Heart left ventricle (tissue), 16 donors: Measurements from ENCODE around the gene CCDC60. TPM values are rescaled to one million over a fixed set of nuclear protein-coding genes. Genes with fewer than 3 reads are reported as not detected.

ENCODE experiments used
- ATAC-seq, 4 donors: fragments of 200-7000 bp; cut with Tn5 transposase; one replicate each; pipeline ENCODE4 v1.9.1; 2020 to 2022; ENCODE audit warnings: moderate library complexity in 4 of 4, mild to moderate bottlenecking in 3 of 4, moderate number of reproducible peaks in 1 of 4
- DNase-seq, 5 donors: peaks; one replicate each; pipeline ENCODE4 v3.0.0-alpha.2; 2020
- H3K27ac ChIP-seq, 12 donors: fragments of 200-600 bp; sonication (generic) in 4 of 12; one replicate each; pipeline versions ENCODE4 v1.5.0 to v1.8.0; 2016 to 2022; ENCODE audit warnings: mild to moderate bottlenecking in 2 of 12
- H3K27me3 ChIP-seq, 9 donors: fragments of 200-600 bp; sonication (generic) in 2 of 9; one replicate each; pipeline versions ENCODE4 v1.5.1 to v1.8.0; 2016 to 2022; ENCODE audit warnings: mild to moderate bottlenecking in 3 of 9
- H3K36me3 ChIP-seq, 9 donors: fragments of 200-600 bp; sonication (generic) in 2 of 9; one replicate each; pipeline versions ENCODE4 v1.5.0 to v1.8.0; 2018 to 2022; ENCODE audit warnings: mild to moderate bottlenecking in 2 of 9
- H3K4me1 ChIP-seq, 12 donors: fragments of 200-600 bp; sonication (generic) in 4 of 12; one replicate each; pipeline versions ENCODE4 v1.5.0 to v1.8.0; 2016 to 2022; ENCODE audit warnings: mild to moderate bottlenecking in 3 of 12
- H3K4me3 ChIP-seq, 12 donors: fragments of 200-600 bp; sonication (generic) in 4 of 12; one replicate each; pipeline versions ENCODE4 v1.5.0 to v1.8.0; 2017 to 2022; ENCODE audit warnings: mild to moderate bottlenecking in 9 of 12, moderate library complexity in 4 of 12
- H3K9me3 ChIP-seq, 12 donors: fragments of 200-600 bp; sonication (generic) in 4 of 12; one replicate each; pipeline versions ENCODE4 v1.5.0 to v1.8.0; 2016 to 2022; ENCODE audit warnings: mild to moderate bottlenecking in 1 of 12
- POLR2A ChIP-seq, 2 donors: fragments of 450-650 bp; IDR thresholded peaks; one replicate each; pipeline ENCODE4 v1.6.1; 2017; ENCODE audit warnings: antibody characterized with exemption in 2 of 2, mild to moderate bottlenecking in 2 of 2, moderate library complexity in 2 of 2
- WGBS, 4 donors: extraction: QIAGEN DNeasy Blood & Tissue Kit in 2 of 4; methylation state at CpG; one replicate each; pipeline versions ENCODE4 v1.1.5 to v1.1.7; 2013 to 2018; 5-methylcytosine and 5-hydroxymethylcytosine counted together
- intact Hi-C, 10 donors: fragments of 100-400 bp; cut with DNase I; formaldehyde crosslinking; loops; one replicate each; pipeline versions ENCODE4 v1.11.1 to v1.14.2; 2022
- polyA plus RNA-seq, 2 donors: library from polyadenylated mRNA; stranded (reverse); fragments of 200-250 nt; gene quantifications; one replicate each; pipeline ENCODE4 v1.2.3, GENCODE V29; 2013
- total RNA-seq, 9 donors: library from RNA; depleted of rRNA in 2 of 9; stranded (reverse); fragments of >200 nt in 2 of 9; fragmentation: NEBNext Ultra II Directional in 3 of 9; extraction: Animal tissue kit (Norgen Biotek cat#: 25700) in 3 of 9; gene quantifications; one replicate each; pipeline versions ENCODE4 v1.1.0 to v1.2.4, GENCODE V29; 2016 to 2023
- TF ChIP-seq, protein P1 (sequence below), 12 donors: fragments of 200-600 bp; sonication (generic) in 4 of 12; IDR thresholded peaks; one replicate each; pipeline versions ENCODE4 v1.5.0 to v1.8.0; 2018 to 2022; ENCODE audit warnings: antibody characterized with exemption in 12 of 12, mild to moderate bottlenecking in 5 of 12
- donor health status: ischemic (EF 13 %, LVEDD 7.1; RV severe dilation, severe dysfunction).
- donor health status: healthy with polysubstance abuse.
- donor health status: DM: no; HTN: yes; CAD: no.
- donor health status: DM: no; HTN: no; CAD: no.
- donor health status: ischemic (EF 25% LVEDD 6.9; RV normal size, moderate dysfunction).
- donor health status: ischemic (EF 25% LVEDD 5.7; RV mildly dilated, moderate dysfunction).
- donor health status: healthy.
- donor health status: DM: yes; HTN: yes; CAD: no.
- donor health status: ischemic (EF 35%, LVEDD 5.7; RV mildly dilated, moderate dysfunction).
- donor health status: nonischemic (EF 11% LVEDD 7.7; RV severe dilation, severe dysfunction).
- donor health status: DM: yes; HTN: yes; CAD: no.
- donor health status: PGD.
- donor health status: ischemic (EF 29% LVEDD 5.4; RV normal size, mild dysfunction).
- donor health status: nonischemic (EF 23%, LVEDD 6.1; RV moderate dilation, normal function).

Gene CCDC60
- total and polyA plus RNA-seq, 11 donors, result not detected

DNA sequence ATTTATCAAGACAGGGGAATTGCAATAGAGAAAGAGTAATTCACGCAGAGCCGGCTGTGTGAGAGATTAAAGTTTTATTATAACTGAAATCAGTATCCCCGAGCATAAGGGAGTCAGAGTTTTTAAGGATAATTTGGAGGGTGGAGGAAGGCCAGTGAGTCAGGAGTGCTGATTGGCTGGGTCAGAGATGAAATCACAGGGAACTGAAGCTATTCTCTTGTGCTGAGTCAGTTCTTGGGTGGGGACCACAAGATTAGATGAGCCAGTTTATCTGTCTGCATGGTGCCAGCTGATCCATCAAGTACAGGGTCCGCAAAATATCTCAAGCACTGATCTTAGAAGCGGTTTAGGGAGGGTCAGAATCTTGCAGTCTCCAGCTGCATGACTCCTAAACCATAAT is 96.6 kb downstream of the CCDC60 start:
- TF ChIP-seq, protein P1, sequence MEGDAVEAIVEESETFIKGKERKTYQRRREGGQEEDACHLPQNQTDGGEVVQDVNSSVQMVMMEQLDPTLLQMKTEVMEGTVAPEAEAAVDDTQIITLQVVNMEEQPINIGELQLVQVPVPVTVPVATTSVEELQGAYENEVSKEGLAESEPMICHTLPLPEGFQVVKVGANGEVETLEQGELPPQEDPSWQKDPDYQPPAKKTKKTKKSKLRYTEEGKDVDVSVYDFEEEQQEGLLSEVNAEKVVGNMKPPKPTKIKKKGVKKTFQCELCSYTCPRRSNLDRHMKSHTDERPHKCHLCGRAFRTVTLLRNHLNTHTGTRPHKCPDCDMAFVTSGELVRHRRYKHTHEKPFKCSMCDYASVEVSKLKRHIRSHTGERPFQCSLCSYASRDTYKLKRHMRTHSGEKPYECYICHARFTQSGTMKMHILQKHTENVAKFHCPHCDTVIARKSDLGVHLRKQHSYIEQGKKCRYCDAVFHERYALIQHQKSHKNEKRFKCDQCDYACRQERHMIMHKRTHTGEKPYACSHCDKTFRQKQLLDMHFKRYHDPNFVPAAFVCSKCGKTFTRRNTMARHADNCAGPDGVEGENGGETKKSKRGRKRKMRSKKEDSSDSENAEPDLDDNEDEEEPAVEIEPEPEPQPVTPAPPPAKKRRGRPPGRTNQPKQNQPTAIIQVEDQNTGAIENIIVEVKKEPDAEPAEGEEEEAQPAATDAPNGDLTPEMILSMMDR (IDR thresholded peaks at IDR 0.05), result no peak
- no peak for TF ChIP-seq POLR2A (IDR thresholded peaks at IDR 0.05)
- Histone ChIP-seq H3K27ac (no peak overlapping the region), H3K9me3 (peaks cover 0 to 12% (median 2%) of the 10 kb centered on the region in 12 donors), H3K27me3 (no peaks in the 10 kb centered on the region), H3K4me3 (no peak overlapping the region), H3K36me3 (no peaks in the 10 kb centered on the region), H3K4me1 (no peaks in the 10 kb centered on the region)
- ATAC-seq, result no peak
- WGBS, 4 donors, result 89 to 93% (median 91%) methylated on average over 5 of the region's 5 CpGs
- intact Hi-C loops, result no loop called here
- no peak for DNase-seq

DNA sequence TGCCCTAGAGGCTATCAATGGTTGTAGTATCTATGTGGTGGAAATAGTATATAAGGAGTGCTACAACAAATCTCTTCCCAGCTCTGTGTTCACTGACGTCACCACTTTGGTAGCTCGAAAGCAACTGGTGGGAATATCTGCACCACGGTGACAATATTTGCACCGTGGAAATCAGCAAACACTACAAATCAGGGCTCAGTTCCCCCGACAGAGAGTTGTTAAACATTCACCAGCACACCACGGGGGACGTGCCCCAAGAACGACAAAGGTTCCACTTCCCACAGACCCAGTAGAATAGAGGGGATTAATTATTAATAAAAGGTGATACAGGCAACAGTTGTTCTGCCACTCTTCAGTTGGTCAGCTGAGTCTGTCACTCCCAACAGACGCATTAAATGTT is 98.4 kb downstream of the CCDC60 start:
- Histone ChIP-seq H3K27ac (no peak overlapping the region), H3K4me1 (no peaks in the 10 kb centered on the region), H3K4me3 (no peak overlapping the region), H3K9me3 (peaks cover 0 to 12% (median 2%) of the 10 kb centered on the region in 12 donors), H3K36me3 (no peaks in the 10 kb centered on the region), H3K27me3 (peaks cover 0 to 5% (median 0%) of the 10 kb centered on the region in 9 donors)
- WGBS, 4 donors, result 72 to 87% (median 75%) methylated on average over 9 of the region's 9 CpGs
- TF ChIP-seq, protein P1 (IDR thresholded peaks at IDR 0.05), result no peak
- TF ChIP-seq POLR2A (IDR thresholded peaks at IDR 0.05), result no peak
- no peak for ATAC-seq
- intact Hi-C loops, result no loop called here
- DNase-seq, result no peak

- TF ChIP-seq POLR2A (IDR thresholded peaks at IDR 0.05), result no peak
- TF ChIP-seq, protein P1 (IDR thresholded peaks at IDR 0.05), result no peak
- DNase-seq (no peak), ATAC-seq (no peak)
- H3K4me3 ChIP-seq, result no peak overlapping the region
- H3K9me3 ChIP-seq, result no peaks in the 10 kb centered on the region
- H3K27me3 ChIP-seq, result peaks cover 0 to 17% (median 0%) of the 10 kb centered on the region in 9 donors
- no peaks in the 10 kb centered on the region for H3K36me3 ChIP-seq
- intact Hi-C loops, result loop anchor here in 7 of 10 donors (5.0 to 10.0 kb wide), 5 partner anchors 101 to 216 kb away; no protein-coding TSS in a partner anchor
- H3K4me1 ChIP-seq, result no peaks in the 10 kb centered on the region
- no peak overlapping the region for H3K27ac ChIP-seq
- WGBS, 4 donors, result 60 to 72% (median 63%) methylated on average over 6 of the region's 6 CpGs
Observed at GRCh38 chr12:119440803-119441360, 106.4 kb downstream of the CCDC60 start.

GRCh38 chr12:119444462-119445044 is 110.0 kb downstream of the CCDC60 start:
- H3K9me3 ChIP-seq, result no peaks in the 10 kb centered on the region
- no peaks in the 10 kb centered on the region for H3K4me1 ChIP-seq
- H3K27ac ChIP-seq, result no peak overlapping the region
- peaks cover 0 to 4% (median 0%) of the 10 kb centered on the region in 9 donors for H3K27me3 ChIP-seq
- TF ChIP-seq POLR2A (IDR thresholded peaks at IDR 0.05), result no peak
- TF ChIP-seq, protein P1 (IDR thresholded peaks at IDR 0.05), result peak; percentile 59 to 92 (median 76)
- H3K4me3 ChIP-seq, result no peak overlapping the region
- no peaks in the 10 kb centered on the region for H3K36me3 ChIP-seq
- DNase-seq (peak in 4 of 5 donors; percentile 12 to 32 (median 24)), ATAC-seq (peak in 1 of 4 donors; percentile 36)
- 20 to 27% (median 22%) methylated on average over 10 of the region's 10 CpGs for WGBS, 4 donors
- intact Hi-C loops, result loop anchor here (1.0 to 10.0 kb wide), 7 partner anchors 98 to 213 kb away; no protein-coding TSS in a partner anchor
